ENCODE results near the gene C3orf18.

DNA sequence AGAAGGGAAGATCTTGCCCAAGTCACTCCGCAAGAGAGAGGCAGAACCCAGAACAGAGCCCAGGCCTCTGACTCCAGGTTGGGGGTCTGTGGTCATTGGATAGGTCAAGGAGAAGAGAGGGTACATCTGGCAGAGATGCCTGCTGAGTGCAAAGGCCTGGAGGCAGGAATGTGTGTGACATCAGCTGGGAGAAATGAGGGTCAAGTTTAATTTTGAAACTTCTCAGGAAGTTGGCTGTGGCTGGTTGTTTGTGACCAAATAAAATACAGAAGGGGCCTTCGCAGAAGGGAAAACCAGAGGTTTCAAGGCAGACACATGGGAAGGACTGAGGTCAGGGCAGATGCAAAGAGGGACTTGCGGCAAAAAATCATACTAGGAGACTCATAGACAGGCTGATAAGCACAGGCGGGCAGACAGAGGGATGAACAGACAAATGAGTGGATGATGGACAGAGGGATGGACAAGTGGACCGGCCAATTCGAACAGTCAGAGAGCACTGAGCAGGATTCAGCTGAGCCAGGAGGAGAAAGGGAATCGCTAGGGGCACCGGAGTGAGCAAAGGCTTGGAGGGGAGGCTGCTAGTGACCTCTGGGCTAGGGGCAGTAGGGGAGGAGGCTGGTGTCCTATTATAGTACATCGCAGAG is 35.4 kb downstream of the C3orf18 start:
- no peak for TF ChIP-seq CTCF (IDR thresholded peaks at IDR 0.05; ENCODE audit: insufficient read depth, low read depth, low read length)
- TF ChIP-seq EZH2 (IDR thresholded peaks at IDR 0.05; ENCODE audit: insufficient read depth, low read length) = no peak
